ENCODE data around the gene GNAT3.

DNA sequence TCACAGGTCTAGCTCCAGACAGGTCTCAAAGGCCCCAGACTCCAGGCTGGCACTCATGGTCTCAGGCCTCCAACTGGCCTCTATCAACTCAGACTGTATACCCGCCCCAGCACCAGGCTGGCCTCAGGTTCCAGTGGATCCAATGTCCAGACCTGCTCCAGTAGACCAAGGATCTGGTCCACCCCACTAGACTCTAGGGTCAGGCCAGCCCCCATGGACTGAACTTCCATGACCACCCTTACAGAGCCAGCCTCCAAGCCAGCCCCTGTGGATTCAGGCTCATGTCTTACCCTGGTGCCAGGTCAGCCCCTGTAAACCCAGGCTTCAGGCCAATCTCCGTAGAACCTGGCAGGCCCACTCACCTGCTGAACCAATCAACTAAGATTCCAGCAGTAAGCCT, 16.8 kb upstream of the GNAT3 start:
- no peak for TF ChIP-seq POLR2A (IDR thresholded peaks at IDR 0.05; ENCODE audit: low read length)
- no peak for TF ChIP-seq GATA1 (IDR thresholded peaks at IDR 0.05; ENCODE audit: low read depth, low read length)
